Endothelial cell of umbilical vein (primary cell): ENCODE results near the gene FBXL17. TPM values are rescaled to one million over a fixed set of nuclear protein-coding genes. Genes with fewer than 3 reads are reported as not detected.

ENCODE experiments used
- BruUV-seq: library from RNA; stranded (reverse); fragments of 400-500 nt; replicated peaks from 2 replicates; lab custom pipeline; 2021; lab: Mats Ljungman, UMichigan
- CTCF ChIA-PET: fragments of 300-600, 350-600 bp; sonication (Branson Sonifier 250); formaldehyde crosslinking; loops from one replicate; lab custom pipeline; 2021; ENCODE audit warnings: antibody characterized with exemption, inconsistent platforms; lab: Charles Lee
- POLR2A ChIA-PET: fragments of 300-600, 350-600 bp; sonication (Branson Sonifier 250); formaldehyde crosslinking; loops from one replicate; lab custom pipeline; 2021; ENCODE audit warnings: antibody characterized with exemption, inconsistent platforms; lab: Charles Lee
- DNase-seq: peaks from one replicate; pipeline ENCODE4 v3.0.0-alpha.2; 2011; ENCODE audit warnings: low read depth, low spot score
- FAIRE-seq: peaks from 2 replicates; lab custom pipeline; 2011; peaks lifted over from hg19 to GRCh38; lab: Jason Lieb, UNC
- H2AFZ ChIP-seq: 2 replicates; pipeline ENCODE4 v1.6.0; 2012; ENCODE audit warnings: low read depth, low read length, control low read depth, inconsistent platforms
- H3K27ac ChIP-seq: 2 replicates; pipeline ENCODE4 v1.5.1; 2011; ENCODE audit warnings: low read depth, mild to moderate bottlenecking, control low read depth, low read length, moderate library complexity; ENCODE audit not compliant: insufficient read depth
- H3K27me3 ChIP-seq, 2 experiments: 2 replicates each; pipeline versions ENCODE4 v1.6.0 to v1.6.1; 2011; ENCODE audit warnings: low read length in 2 of 2, mixed read lengths in 1 of 2; ENCODE audit not compliant: control insufficient read depth in 2 of 2, insufficient read depth in 2 of 2
- H3K36me3 ChIP-seq, 2 experiments: 2 replicates in 1 of 2; 3 replicates in 1 of 2; pipeline ENCODE4 v1.5.1; 2011; ENCODE audit warnings: low read length in 2 of 2, mild to moderate bottlenecking in 1 of 2, moderate library complexity in 1 of 2; ENCODE audit not compliant: control insufficient read depth in 2 of 2, insufficient read depth in 2 of 2; ENCODE audit errors: extremely low read depth in 1 of 2
- H3K4me1 ChIP-seq: 3 replicates; pipeline ENCODE4 v1.5.1; 2011; ENCODE audit warnings: mild to moderate bottlenecking, low read length; ENCODE audit not compliant: control insufficient read depth, insufficient read depth; ENCODE audit errors: extremely low read depth
- H3K4me2 ChIP-seq: 2 replicates; pipeline ENCODE4 v1.6.1; 2011; ENCODE audit warnings: low read length, control low read depth, mixed read lengths; ENCODE audit not compliant: insufficient read depth
- H3K4me3 ChIP-seq, 3 experiments: fragments of 200-600 bp in 1 of 3; sonication (generic), shearing (Covaris generic) in 1 of 3; replicated peaks in 1 of 3; 2 replicates each; pipeline ENCODE4 v1.5.1; 2011 to 2016; ENCODE audit warnings: control low read depth in 3 of 3, low read length in 3 of 3, mild to moderate bottlenecking in 2 of 3, inconsistent platforms in 1 of 3, low read depth in 1 of 3, moderate library complexity in 1 of 3; ENCODE audit not compliant: insufficient read depth in 1 of 3
- H3K79me2 ChIP-seq: 2 replicates; pipeline ENCODE4 v1.6.0; 2012; ENCODE audit warnings: low read length, inconsistent platforms; ENCODE audit not compliant: control insufficient read depth, insufficient read depth
- H3K9ac ChIP-seq: replicated peaks from 2 replicates; pipeline ENCODE3; 2011; ENCODE audit warnings: low read length, control low read depth; ENCODE audit not compliant: insufficient read depth; ENCODE audit errors: extremely low read depth
- H3K9me1 ChIP-seq: replicated peaks from 3 replicates; pipeline ENCODE4 v1.6.0; 2011; ENCODE audit warnings: mild to moderate bottlenecking, low read length; ENCODE audit not compliant: control insufficient read depth, insufficient read depth; ENCODE audit errors: extremely low read depth
- H3K9me3 ChIP-seq: replicated peaks from 2 replicates; pipeline ENCODE4 v1.5.1; 2012; ENCODE audit warnings: low read length, inconsistent platforms; ENCODE audit not compliant: control insufficient read depth, insufficient read depth
- H4K20me1 ChIP-seq: replicated peaks from 2 replicates; pipeline ENCODE3; 2011; ENCODE audit warnings: mild to moderate bottlenecking, low read length; ENCODE audit not compliant: control insufficient read depth, insufficient read depth; ENCODE audit errors: extremely low read depth
- CTCF ChIP-seq, 2 donors: IDR thresholded peaks; 1 replicate in 1 of 2; 2 replicates in 1 of 2; pipeline ENCODE4 v1.5.1; 2011; ENCODE audit warnings: low read length in 2 of 2, mild to moderate bottlenecking in 2 of 2, moderate library complexity in 2 of 2, control low read depth in 1 of 2, inconsistent platforms in 1 of 2, low read depth in 1 of 2; ENCODE audit not compliant: insufficient read depth in 1 of 2; ENCODE audit errors: extremely low read depth in 1 of 2
- EZH2 ChIP-seq: IDR thresholded peaks from 2 replicates; pipeline ENCODE4 v1.6.1; 2012; ENCODE audit warnings: borderline replicate concordance, low read depth, mild to moderate bottlenecking, moderate library complexity, low read length, inconsistent platforms; ENCODE audit not compliant: severe bottlenecking
- FOS ChIP-seq: IDR thresholded peaks from 2 replicates; pipeline ENCODE4 v1.6.1; 2011; ENCODE audit warnings: mild to moderate bottlenecking, low read length, moderate library complexity, borderline replicate concordance; ENCODE audit not compliant: insufficient read depth
- GATA2 ChIP-seq: IDR thresholded peaks from 2 replicates; pipeline ENCODE4 v1.7.0; 2011; ENCODE audit warnings: low read depth, mild to moderate bottlenecking, moderate library complexity, mixed read lengths, low read length; ENCODE audit not compliant: insufficient read length, insufficient read depth
- JUN ChIP-seq: IDR thresholded peaks from 2 replicates; pipeline ENCODE4 v1.6.1; 2011; ENCODE audit warnings: borderline replicate concordance, low read depth; ENCODE audit not compliant: insufficient read length, insufficient read depth
- MAX ChIP-seq: IDR thresholded peaks from 2 replicates; pipeline ENCODE4 v1.6.1; 2011; ENCODE audit not compliant: insufficient read depth, insufficient read length
- MYC ChIP-seq: IDR thresholded peaks from one replicate; pipeline ENCODE4 v1.6.1; 2011; ENCODE audit warnings: mild to moderate bottlenecking, low read depth, low read length
- POLR2A ChIP-seq: IDR thresholded peaks from 2 replicates; pipeline ENCODE4 v1.6.1; 2012; ENCODE audit warnings: low read depth, mild to moderate bottlenecking, control low read depth, low read length
- POLR2AphosphoS5 ChIP-seq: IDR thresholded peaks from 2 replicates; pipeline ENCODE4 v1.6.1; 2012; ENCODE audit warnings: low read depth, mild to moderate bottlenecking, control low read depth, low read length, moderate library complexity; ENCODE audit not compliant: insufficient read depth
- dilution Hi-C: fragments of 300-500 bp; cut with MboI; formaldehyde crosslinking; loops from one replicate; pipeline ENCODE4 v1.15.0; 2019; ENCODE audit warnings: low sequenced_read_pairs; ENCODE audit not compliant: extremely low pct_ligation_motif_present
- intact Hi-C: fragments of 100-400 bp; cut with micrococcal nuclease; formaldehyde crosslinking; loops from one replicate; pipeline ENCODE4 v1.10.0; 2022
- polyA plus RNA-seq, 4 experiments: library from polyadenylated mRNA; depleted of rRNA in 3 of 4; stranded (reverse) in 3 of 4; unstranded in 1 of 4; fragments of >200 nt; gene quantifications; 2 replicates each; pipeline versions ENCODE4 v1.2.1 to v1.2.3, GENCODE V29; 2011 to 2012; ENCODE audit warnings: missing spikeins in 1 of 4
- total RNA-seq: library from RNA; stranded (reverse); gene quantifications from 2 replicates; pipeline ENCODE4 v1.2.3, GENCODE V29; 2021

The FBXL17 gene
- total and polyA plus RNA-seq, 2 donors (not counting 3 experiments of a cell fraction or from before 2014, with no cell fraction given) = 2.7 to 8.8 TPM

- POLR2A ChIA-PET = no interaction called here
- Histone ChIP-seq H3K36me3 (no peaks in the 10 kb centered on the region), H3K9ac (no peak overlapping the region)
Observed at GRCh38 chr5:108386345-108387061, 4.6 kb upstream of the FBXL17 start.

More at GRCh38 chr5:108386345-108387061, 4.6 kb upstream of the FBXL17 start:
- H3K79me2 ChIP-seq = no peaks in the 10 kb centered on the region
- H3K27ac ChIP-seq = no peak overlapping the region
- no peak overlapping the region for H2AFZ ChIP-seq
- H4K20me1 ChIP-seq = no peaks in the 10 kb centered on the region
- H3K4me1 ChIP-seq = peaks cover 6% of the 10 kb centered on the region
- BruUV-seq = no TSS peak
- no peaks in the 10 kb centered on the region for H3K9me3 ChIP-seq
- CTCF ChIA-PET = interaction anchor here (0.5 kb wide), 1 partner anchor 128 kb away, joined by 3 read pairs; no protein-coding TSS in a partner anchor
- FAIRE-seq (no peak), DNase-seq (no peak)
- no peaks in the 10 kb centered on the region for H3K27me3 ChIP-seq
- TF ChIP-seq JUN (no peak), EZH2 (no peak), FOS (no peak), CTCF (IDR thresholded peaks at IDR 0.05; ENCODE audit: extremely low read depth in 1 of 2, insufficient read depth in 1 of 2, low read depth in 1 of 2, low read length in 2 of 2) (no peak), MAX (no peak), GATA2 (no peak), POLR2A (no peak), MYC (no peak), POLR2AphosphoS5 (no peak)
- H3K9me1 ChIP-seq = no peaks in the 10 kb centered on the region
- intact Hi-C loops (no loop called here), dilution Hi-C loops (no loop called here)
- H3K4me2 ChIP-seq = no peak overlapping the region
- H3K4me3 ChIP-seq = no peak overlapping the region
